Middle frontal gyrus (tissue), 1 donor: ENCODE data around the gene MAP3K3.

Experiments
- DNase-seq: peaks from one replicate; pipeline ENCODE4 v3.0.0-alpha.2; 2015; ENCODE audit warnings: low spot score; ENCODE audit errors: extremely low spot score

The MAP3K3 gene

GRCh38 chr17:63621684-63622573 lies at the start of gene MAP3K3:
Gene MAP3K3 (plus strand): TSS chr17:63622417. CDS start chr17:63622760, 343 bp downstream.
- peak; percentile 100 for DNase-seq

- no peak for DNase-seq
Measured at GRCh38 chr17:63573634-63574033, 48.6 kb upstream of the MAP3K3 start.

- no peak for DNase-seq
Measured at GRCh38 chr17:63578027-63578768, 44.0 kb upstream of the MAP3K3 start.

GRCh38 chr17:63578769-63579111 lies 43.5 kb upstream of the MAP3K3 start:
- no peak for DNase-seq

- no peak for DNase-seq
Measured at GRCh38 chr17:63579633-63580032, 42.6 kb upstream of the MAP3K3 start.

GRCh38 chr17:63587770-63588169 lies 34.4 kb upstream of the MAP3K3 start:
- DNase-seq: no peak

DNA sequence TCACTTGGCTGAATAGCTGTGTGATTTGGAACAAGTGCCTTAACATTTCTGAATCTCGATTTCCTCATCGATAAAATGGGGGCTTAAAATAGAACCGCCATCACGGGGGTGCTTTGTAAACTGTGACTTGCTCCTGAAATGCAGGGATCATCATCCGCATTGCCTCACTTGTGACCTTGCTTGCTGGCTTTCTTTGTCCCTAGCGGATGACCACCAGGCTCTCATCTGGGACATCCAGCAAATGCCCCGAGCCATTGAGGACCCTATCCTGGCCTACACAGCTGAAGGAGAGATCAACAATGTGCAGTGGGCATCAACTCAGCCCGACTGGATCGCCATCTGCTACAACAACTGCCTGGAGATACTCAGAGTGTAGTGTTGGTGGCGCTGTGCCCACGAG lies 33.4 kb upstream of the MAP3K3 start:
- DNase-seq: no peak

GRCh38 chr17:63589646-63590045 lies 32.6 kb upstream of the MAP3K3 start:
- DNase-seq: no peak

DNA sequence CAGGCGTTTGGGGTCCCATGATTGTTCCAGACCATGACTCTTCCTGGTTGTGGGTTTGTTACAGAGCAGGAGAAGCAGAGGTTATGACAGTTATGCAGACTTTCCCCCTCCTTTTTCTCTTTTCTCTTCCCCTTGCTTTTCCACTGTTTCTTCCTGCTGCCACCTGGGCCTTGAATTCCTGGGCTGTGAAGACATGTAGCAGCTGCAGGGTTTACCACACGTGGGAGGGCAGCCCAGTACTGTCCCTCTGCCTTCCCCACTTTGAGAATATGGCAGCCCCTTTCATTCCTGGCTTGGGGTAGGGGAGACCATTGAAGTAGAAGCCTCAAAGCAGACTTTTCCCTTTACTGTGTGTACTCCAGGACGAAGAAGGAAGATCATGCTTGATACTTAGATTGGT lies 29.4 kb upstream of the MAP3K3 start:
- DNase-seq: no peak

DNA sequence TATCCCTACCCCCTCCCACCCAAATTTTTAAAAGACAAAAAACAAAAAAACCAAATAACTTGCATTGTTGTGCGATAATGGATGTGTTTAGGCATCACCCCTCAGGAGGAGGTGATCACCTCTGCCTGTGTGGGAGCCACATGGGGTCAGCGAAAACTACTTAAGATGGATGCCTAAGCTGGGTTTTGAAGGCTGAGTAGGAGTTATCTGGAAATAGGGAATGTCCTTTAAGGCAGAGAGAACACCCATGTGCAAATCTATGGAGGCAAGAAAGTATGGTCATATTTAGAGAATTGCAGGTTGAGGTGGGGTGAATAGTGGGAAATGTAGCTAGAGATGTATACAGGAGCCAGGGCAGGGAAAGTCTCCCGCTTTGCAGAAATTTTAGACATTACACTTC lies 27.1 kb upstream of the MAP3K3 start:
- DNase-seq: no peak

DNA sequence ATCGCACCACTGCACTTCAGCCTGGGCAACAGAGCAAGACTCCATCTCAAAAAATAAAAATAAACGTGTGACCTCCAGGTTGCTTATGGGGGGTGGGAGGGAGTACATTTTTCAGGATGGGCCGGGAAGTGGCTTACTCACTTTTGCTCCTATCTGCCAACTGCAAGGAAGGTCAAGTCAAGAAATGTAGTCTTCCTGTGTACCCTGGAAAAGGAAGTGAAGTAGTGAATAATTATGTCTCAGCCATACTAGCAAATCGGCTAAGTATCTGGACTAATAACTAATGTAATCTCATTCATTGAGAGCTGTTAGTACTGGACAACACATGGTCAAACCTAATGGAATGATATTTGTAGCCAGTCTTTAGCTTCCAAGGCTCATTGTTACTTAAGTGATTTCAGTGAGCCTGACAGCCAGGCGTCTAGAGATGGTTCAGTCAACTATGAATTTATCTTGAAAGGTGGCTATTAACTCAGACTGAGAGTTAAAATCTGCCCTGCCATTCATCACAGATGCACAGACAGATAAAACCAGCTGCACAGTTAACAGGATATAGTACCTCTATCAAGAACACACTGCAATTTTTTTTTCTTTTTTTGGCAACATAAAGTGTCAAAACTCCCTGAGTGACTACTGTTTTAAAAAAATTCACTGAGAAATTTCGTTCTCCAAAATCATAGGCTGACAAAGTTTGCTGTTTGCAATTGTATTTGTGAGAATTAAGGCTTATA lies 25.2 kb upstream of the MAP3K3 start:
- DNase-seq: no peak

DNA sequence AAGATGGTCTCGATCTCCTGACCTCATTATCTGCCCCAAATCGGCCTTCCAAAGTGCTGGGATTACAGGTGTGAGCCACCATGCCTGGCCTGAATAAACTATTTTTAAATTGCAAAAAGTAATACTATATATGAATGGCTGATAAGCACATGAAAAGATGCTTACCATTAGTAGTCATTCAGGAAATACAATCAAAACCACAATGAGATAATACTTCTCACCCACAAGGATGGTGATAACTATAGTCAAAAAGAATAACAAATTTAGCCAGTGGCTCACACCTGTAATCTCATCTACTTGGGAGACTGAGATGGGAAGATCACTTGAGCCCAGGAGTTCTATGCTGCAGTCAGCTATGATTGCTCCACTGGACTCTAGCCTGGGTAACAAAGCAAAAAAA lies 23.9 kb upstream of the MAP3K3 start:
- no peak for DNase-seq

GRCh38 chr17:63600569-63601438 lies 21.4 kb upstream of the MAP3K3 start, which contains the start of gene TACO1:
Gene TACO1 (plus strand): TSS chr17:63600895. CDS start chr17:63601084, 189 bp downstream.
- DNase-seq: peak; percentile 49

GRCh38 chr17:63601439-63602371 lies 20.5 kb upstream of the MAP3K3 start:
- DNase-seq: no peak

DNA sequence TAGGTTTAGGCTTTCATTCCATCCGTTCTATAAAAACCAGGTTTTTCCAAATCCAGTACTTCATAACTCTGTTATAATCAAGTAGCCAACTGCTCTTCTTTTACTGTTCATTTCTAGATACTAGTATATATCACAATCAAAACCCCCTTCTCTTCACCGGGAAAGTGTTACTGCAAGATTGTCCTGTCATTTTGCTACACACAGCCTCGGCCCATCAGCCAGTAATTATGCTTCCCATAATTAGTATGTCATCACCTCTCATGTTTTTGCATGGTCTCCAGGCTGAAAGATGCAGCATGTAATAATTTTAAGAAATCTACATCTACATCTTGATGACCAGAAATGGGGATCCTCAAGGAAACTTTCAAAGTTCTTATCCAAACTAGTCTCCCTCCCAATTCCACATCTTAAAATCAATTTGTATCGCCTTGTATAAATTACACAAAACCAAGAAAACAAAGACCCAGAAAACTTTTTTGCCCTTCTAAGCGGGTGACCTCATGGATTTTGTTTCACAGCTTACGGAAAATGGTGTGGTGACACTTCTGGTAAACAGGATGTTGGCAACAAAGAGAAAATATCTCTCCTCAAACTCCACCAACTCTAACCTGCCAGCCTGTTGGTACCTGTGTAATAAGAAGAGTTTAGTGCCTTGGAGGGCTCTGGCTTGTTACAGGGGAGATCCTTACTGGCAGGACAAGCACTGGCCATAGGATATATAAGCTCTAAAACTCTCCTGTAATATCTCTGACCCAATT lies 12.2 kb upstream of the MAP3K3 start:
- no peak for DNase-seq

GRCh38 chr17:63610854-63611253 lies 11.4 kb upstream of the MAP3K3 start:
- DNase-seq: no peak

DNA sequence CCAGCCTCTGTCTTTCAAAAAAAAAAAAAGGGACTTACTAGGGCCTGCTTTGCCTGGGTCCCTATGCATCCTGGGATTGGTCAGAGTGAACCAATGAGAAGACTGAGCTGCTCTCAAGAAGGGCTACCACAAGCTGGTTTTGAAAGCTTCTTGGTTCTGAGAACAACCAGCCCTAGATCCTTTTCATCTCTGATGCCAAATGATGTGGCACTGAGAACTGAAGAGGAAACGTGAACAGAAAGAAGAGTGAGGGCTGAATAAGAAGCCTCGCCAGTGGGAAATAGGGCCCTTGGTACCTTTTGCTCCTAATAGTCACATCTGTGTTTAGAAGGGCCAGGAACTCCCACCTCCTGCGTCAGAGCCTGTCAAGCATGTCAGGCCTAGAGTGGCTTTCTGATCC lies 10.9 kb upstream of the MAP3K3 start:
- DNase-seq: no peak

GRCh38 chr17:63613663-63614062 lies 8.6 kb upstream of the MAP3K3 start:
- no peak for DNase-seq

DNA sequence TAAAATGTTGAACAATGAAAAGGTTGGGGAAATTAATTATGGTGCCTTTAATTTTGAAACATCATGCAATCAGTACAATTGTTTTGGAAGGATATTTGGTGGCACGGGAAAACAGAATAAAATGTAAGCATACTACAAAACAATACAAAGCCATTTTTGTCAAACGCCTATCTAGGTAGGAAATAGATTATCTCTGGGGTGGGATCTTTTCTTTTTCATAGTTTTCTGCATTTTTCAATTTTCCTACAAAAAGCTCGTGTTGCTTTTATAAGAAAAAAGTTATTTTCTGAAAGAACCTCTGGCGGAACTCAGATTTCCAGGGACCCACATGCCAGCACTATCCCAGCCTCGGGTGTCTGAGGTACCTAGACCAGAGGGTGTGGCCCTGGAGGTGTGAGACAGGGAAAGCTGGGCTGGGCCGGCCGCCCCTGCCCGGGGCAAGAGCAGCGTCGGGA lies 961 bp upstream of the MAP3K3 start:
- DNase-seq: no peak
